ENCODE measurements around the gene SREBF1. TPM values are rescaled to one million over a fixed set of nuclear protein-coding genes. Genes with fewer than 3 reads are reported as not detected.

Gene SREBF1
- total RNA-seq, 6 experiments from 2014 or later = 63.8 to 246 (median 173) TPM

DNA sequence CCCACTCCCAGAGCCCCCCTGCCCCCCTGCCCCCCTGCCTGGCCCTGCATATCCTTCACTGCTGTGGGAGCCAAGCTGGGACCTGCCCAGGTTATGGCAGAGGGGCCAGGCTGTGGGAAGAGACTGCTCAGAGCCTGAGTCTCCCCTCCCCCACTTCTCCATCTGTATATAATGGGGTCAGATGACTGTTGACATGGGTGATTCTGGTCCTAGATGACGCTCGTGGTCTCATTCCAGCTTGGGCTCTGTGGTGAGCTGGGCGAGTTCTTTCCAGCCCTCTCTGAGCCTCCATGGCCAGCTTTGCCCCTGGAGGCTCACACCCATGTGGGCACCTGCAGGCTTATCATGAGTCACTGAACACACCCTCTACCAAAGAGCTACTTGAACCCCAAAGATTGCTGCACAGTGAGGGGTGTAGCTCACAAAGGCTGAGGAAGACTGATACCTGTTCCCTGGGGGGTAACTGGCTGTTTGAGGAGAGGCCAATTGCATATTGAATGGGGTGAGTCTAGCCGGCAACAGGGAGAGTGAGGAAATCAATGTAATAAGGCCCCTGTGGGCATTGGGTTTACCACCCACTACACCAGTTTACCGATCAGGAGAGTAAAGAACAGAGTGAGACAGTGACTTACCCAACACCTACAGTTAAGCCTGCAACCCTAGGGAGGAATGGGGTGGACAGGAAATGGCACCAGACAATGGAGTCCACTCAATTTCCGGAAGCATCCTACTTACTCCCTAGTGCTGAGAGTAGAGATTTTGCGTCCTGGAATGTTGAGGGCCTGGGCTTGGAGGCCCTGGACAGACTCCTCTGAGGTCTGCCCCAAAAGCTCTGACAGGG, 4.2 kb upstream of the SREBF1 start:
- Histone ChIP-seq H3K4me1 (peaks cover 0 to 52% (median 28%) of the 10 kb centered on the region in 4 donors), H3K4me3 (peak overlapping the region; percentile 8 to 51 (median 47))
- WGBS (ENCODE audit: insufficient coverage, low coverage, low lambda C conversion rate, missing lambda C conversion rate) = 52% methylated on average over 2 of the region's 7 CpGs

DNA sequence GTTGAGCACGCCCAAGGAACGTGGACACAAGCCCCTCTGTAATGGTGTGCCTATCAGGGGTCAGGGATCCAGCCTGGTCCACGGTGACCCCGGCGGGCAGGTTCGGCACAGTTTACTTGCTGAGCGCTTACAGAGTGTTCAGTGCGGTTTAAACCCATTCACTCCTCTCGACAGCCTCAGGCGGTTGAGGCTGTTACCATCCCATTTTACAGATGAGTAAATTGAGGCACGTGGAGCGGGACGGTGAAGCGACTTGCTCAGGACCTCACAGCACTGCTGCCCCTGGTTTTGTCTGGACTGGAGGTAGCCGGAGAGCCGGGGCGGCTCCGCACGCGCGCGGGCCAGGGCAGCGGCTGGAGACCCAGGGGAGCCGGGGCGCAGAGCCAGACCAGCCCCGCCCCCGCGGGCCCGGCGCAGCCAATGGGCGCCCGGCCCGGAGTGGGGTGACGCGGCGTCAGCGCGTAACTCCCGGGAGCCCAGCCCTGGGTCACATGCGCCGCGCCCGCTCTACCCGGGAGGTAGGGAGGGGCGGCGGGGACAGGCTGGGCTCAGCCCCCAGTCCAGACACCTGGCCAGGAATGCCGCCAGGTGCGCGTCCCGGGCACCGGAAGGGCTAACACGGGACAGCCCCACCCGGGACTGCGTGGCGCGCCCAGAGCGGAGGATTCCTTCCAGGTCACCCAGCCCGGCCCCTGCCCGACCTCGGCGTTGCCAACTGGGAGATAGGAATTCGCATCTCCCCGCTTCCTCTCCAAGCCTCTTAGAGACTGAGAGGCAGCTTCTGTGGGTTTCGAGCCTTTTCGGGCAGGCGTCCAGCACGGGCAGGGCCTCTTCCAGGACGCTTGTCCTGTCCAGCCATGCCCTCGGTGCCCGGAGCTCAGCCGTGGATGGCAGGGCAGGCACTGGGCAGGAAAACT, 3.3 kb upstream of the SREBF1 start:
- Histone ChIP-seq H3K27me3 (no peaks in the 10 kb centered on the region), H3K9me3 (no peaks in the 10 kb centered on the region), H3K27ac (peak overlapping the region; percentile 99 to 100 (median 99)), H3K4me1 (peaks cover 0 to 61% (median 32%) of the 10 kb centered on the region in 4 donors), H3K4me3 (peak overlapping the region; percentile 8 to 51 (median 47)), H3K36me3 (no peaks in the 10 kb centered on the region)
- peak; percentile 96 to 98 (median 97) for DNase-seq
- WGBS (ENCODE audit: insufficient coverage, low coverage, low lambda C conversion rate, missing lambda C conversion rate) = 2% methylated on average over 12 of the region's 71 CpGs
- ATAC-seq = peak; percentile 65 to 79 (median 72)
- TF ChIP-seq, protein P1, sequence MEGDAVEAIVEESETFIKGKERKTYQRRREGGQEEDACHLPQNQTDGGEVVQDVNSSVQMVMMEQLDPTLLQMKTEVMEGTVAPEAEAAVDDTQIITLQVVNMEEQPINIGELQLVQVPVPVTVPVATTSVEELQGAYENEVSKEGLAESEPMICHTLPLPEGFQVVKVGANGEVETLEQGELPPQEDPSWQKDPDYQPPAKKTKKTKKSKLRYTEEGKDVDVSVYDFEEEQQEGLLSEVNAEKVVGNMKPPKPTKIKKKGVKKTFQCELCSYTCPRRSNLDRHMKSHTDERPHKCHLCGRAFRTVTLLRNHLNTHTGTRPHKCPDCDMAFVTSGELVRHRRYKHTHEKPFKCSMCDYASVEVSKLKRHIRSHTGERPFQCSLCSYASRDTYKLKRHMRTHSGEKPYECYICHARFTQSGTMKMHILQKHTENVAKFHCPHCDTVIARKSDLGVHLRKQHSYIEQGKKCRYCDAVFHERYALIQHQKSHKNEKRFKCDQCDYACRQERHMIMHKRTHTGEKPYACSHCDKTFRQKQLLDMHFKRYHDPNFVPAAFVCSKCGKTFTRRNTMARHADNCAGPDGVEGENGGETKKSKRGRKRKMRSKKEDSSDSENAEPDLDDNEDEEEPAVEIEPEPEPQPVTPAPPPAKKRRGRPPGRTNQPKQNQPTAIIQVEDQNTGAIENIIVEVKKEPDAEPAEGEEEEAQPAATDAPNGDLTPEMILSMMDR (IDR thresholded peaks at IDR 0.05) = no peak
- peak; percentile 97 for TF ChIP-seq POLR2A (IDR thresholded peaks at IDR 0.05)
- intact Hi-C loops (cut with DNase I) = no loop called here

More for the DNA sequence above, 4.2 kb upstream of the SREBF1 start:
- H3K27me3 ChIP-seq = no peaks in the 10 kb centered on the region
- no peaks in the 10 kb centered on the region for H3K9me3 ChIP-seq
- DNase-seq (peak in 1 of 3 donors; percentile 46), ATAC-seq (no peak)
- TF ChIP-seq, protein P1 (IDR thresholded peaks at IDR 0.05) = no peak
- TF ChIP-seq POLR2A (IDR thresholded peaks at IDR 0.05) = no peak
- H3K36me3 ChIP-seq = no peaks in the 10 kb centered on the region
- intact Hi-C loops (cut with DNase I) = no loop called here
- H3K27ac ChIP-seq = peak overlapping the region; percentile 99 to 100 (median 99)

DNA sequence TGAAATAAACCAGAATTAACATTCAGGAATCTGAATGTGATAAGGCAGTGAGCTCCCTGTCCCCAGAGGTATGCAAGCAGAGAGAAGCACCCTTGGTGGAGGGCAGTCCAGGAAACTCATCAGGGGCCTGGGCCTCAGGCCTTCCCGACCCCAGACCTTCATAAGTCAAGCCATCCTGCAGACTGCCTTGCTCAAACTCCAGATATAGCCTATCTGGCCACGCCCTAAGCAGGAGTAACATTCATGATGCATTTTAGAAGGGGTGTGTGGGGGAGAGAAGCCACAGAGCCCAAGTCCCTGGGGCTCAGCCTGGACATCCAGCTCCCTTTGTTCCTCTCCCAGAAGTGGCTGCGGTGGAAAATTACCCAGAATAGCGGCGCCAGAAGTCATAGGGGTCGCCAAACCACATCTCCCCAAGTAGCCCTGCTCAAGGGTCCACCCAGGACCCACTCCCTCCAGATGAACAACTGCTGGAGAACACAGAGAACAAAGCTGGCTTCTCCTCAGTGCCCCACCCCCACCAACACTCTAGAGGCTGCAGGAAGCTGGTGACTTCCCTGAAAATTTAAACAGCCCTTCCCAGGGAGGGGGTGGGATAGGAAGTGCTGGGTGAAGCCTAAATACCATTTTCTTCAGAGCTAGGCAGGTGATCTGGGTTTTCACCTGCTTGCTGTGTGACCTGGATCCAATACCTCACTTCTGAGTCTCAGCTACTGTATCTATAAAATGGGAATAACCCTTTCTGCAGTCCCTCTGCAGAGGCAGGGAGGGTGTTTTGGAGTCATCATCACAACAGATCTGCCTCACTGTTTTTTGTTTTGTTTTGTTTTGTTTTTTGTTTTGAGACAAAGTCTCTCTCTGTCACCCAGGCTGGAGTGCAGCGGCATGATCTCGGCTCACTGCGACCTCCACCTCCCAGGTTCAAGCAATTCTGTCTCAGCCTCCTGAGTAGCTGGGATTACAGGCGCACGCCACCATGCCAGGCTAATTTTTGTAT, 1.5 kb upstream of the SREBF1 start:
- H3K36me3 ChIP-seq = no peaks in the 10 kb centered on the region
- TF ChIP-seq, protein P1 (IDR thresholded peaks at IDR 0.05) = no peak
- peak; percentile 18 for TF ChIP-seq POLR2A (IDR thresholded peaks at IDR 0.05)
- DNase-seq = peak in 2 of 3 donors; percentile 58 to 78

More for the DNA sequence above, 1.5 kb upstream of the SREBF1 start:
- H3K27me3 ChIP-seq = no peaks in the 10 kb centered on the region
- no peaks in the 10 kb centered on the region for H3K9me3 ChIP-seq
- H3K4me3 ChIP-seq = no peak overlapping the region
- peak overlapping the region; percentile 99 to 100 (median 99) for H3K27ac ChIP-seq
- intact Hi-C loops (cut with DNase I) = no loop called here
- 67% methylated on average over 5 of the region's 11 CpGs for WGBS (ENCODE audit: insufficient coverage, low coverage, low lambda C conversion rate, missing lambda C conversion rate)
- H3K4me1 ChIP-seq = peaks cover 0 to 78% (median 38%) of the 10 kb centered on the region in 4 donors
- ATAC-seq = peak in 1 of 4 donors; percentile 19
